ENCODE results near the gene SCN9A. TPM values are rescaled to one million over a fixed set of nuclear protein-coding genes. Genes with fewer than 3 reads are reported as not detected.

Gene SCN9A
- total RNA-seq, 1 donor from 2014 or later: 5.5 TPM

GRCh38 chr2:166188084-166188483, 187.7 kb downstream of the SCN9A start:
- DNase-seq (ENCODE audit: low spot score in 2 of 2): no peak
- Histone ChIP-seq H3K4me1 (no peaks in the 10 kb centered on the region), H3K9me3 (no peaks in the 10 kb centered on the region), H3K4me3 (no peak overlapping the region), H3K36me3 (no peaks in the 10 kb centered on the region), H3K27ac (no peak overlapping the region), H3K27me3 (no peaks in the 10 kb centered on the region)
- TF ChIP-seq, protein P1, sequence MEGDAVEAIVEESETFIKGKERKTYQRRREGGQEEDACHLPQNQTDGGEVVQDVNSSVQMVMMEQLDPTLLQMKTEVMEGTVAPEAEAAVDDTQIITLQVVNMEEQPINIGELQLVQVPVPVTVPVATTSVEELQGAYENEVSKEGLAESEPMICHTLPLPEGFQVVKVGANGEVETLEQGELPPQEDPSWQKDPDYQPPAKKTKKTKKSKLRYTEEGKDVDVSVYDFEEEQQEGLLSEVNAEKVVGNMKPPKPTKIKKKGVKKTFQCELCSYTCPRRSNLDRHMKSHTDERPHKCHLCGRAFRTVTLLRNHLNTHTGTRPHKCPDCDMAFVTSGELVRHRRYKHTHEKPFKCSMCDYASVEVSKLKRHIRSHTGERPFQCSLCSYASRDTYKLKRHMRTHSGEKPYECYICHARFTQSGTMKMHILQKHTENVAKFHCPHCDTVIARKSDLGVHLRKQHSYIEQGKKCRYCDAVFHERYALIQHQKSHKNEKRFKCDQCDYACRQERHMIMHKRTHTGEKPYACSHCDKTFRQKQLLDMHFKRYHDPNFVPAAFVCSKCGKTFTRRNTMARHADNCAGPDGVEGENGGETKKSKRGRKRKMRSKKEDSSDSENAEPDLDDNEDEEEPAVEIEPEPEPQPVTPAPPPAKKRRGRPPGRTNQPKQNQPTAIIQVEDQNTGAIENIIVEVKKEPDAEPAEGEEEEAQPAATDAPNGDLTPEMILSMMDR (IDR thresholded peaks at IDR 0.05): no peak
- intact Hi-C loops (cut with DNase I): no loop called here

GRCh38 chr2:166184789-166185188, 191.0 kb downstream of the SCN9A start:
- no peak for DNase-seq (ENCODE audit: low spot score in 2 of 2)
- Histone ChIP-seq H3K36me3 (no peaks in the 10 kb centered on the region), H3K27ac (no peak overlapping the region), H3K27me3 (no peaks in the 10 kb centered on the region), H3K4me1 (no peaks in the 10 kb centered on the region), H3K9me3 (no peaks in the 10 kb centered on the region), H3K4me3 (no peak overlapping the region)
- intact Hi-C loops (cut with DNase I): no loop called here
- TF ChIP-seq, protein P1 (IDR thresholded peaks at IDR 0.05): no peak

DNA sequence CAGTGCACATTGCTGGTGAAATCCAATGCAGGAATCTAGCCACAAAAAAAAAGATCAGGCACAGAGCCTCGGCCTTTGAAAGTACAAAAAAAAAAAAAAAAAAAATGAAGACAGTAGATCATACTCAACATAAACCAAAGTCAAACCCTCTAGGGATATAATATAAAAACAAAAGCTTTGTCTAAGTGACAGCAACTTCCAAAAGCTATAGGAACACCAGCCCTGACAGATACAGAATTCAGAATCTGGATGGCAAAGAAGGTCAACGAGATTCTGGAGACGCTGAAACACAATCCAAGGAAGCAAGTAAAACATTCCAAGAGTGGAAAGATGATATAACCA, 194.0 kb downstream of the SCN9A start:
- TF ChIP-seq, protein P1 (IDR thresholded peaks at IDR 0.05): no peak
- DNase-seq (ENCODE audit: low spot score in 2 of 2): no peak
- H3K27ac ChIP-seq: no peak overlapping the region
- H3K4me3 ChIP-seq: no peak overlapping the region
- intact Hi-C loops (cut with DNase I): no loop called here
- no peaks in the 10 kb centered on the region for H3K36me3 ChIP-seq
- no peaks in the 10 kb centered on the region for H3K9me3 ChIP-seq
- no peaks in the 10 kb centered on the region for H3K4me1 ChIP-seq
- H3K27me3 ChIP-seq: no peaks in the 10 kb centered on the region

GRCh38 chr2:166180951-166181812, 194.6 kb downstream of the SCN9A start:
- Histone ChIP-seq H3K36me3 (no peaks in the 10 kb centered on the region), H3K4me3 (no peak overlapping the region), H3K27me3 (no peaks in the 10 kb centered on the region), H3K4me1 (no peaks in the 10 kb centered on the region), H3K9me3 (no peaks in the 10 kb centered on the region), H3K27ac (no peak overlapping the region)
- TF ChIP-seq, protein P1 (IDR thresholded peaks at IDR 0.05): peak in 1 of 3 experiments; percentile 45
- DNase-seq (ENCODE audit: low spot score in 2 of 2): no peak
- intact Hi-C loops (cut with DNase I): no loop called here

- H3K36me3 ChIP-seq: no peaks in the 10 kb centered on the region
- H3K9me3 ChIP-seq: no peaks in the 10 kb centered on the region
- H3K27ac ChIP-seq: no peak overlapping the region
- no peaks in the 10 kb centered on the region for H3K4me1 ChIP-seq
- no peaks in the 10 kb centered on the region for H3K27me3 ChIP-seq
- intact Hi-C loops (cut with DNase I): no loop called here
- H3K4me3 ChIP-seq: no peak overlapping the region
- TF ChIP-seq, protein P1 (IDR thresholded peaks at IDR 0.05): no peak
- no peak for DNase-seq (ENCODE audit: low spot score in 2 of 2)
Observed at GRCh38 chr2:166179201-166179600, 196.5 kb downstream of the SCN9A start.

Data from ascending aorta (tissue), 2 donors.